Neural cell (in vitro differentiated cells): ENCODE measurements around the gene CNOT4. TPM values are rescaled to one million over a fixed set of nuclear protein-coding genes. Genes with fewer than 3 reads are reported as not detected.

ENCODE experiments used
- H2AFZ ChIP-seq: fragments of 200-600, 300-800 bp; sonication (generic), shearing (Covaris generic); 2 replicates; pipeline ENCODE4 v1.6.0; 2014; ENCODE audit warnings: low read depth, mild to moderate bottlenecking, antibody characterized with exemption, low read length, moderate library complexity
- H3F3A ChIP-seq: fragments of 200-600 bp; shearing (Covaris generic); 2 replicates; pipeline ENCODE4 v1.6.1; 2016; ENCODE audit warnings: mild to moderate bottlenecking, moderate library complexity, mixed read lengths, antibody characterized with exemption, low read length; ENCODE audit not compliant: insufficient read depth, poor library complexity, severe bottlenecking
- H3K27ac ChIP-seq: fragments of 200-600, 300-800 bp; sonication (generic), shearing (Covaris generic); 2 replicates; pipeline ENCODE4 v1.5.1; 2014; ENCODE audit warnings: mild to moderate bottlenecking, low read length, moderate library complexity
- H3K27me3 ChIP-seq: fragments of 300-800, 200-600 bp; sonication (generic), shearing (Covaris generic); 2 replicates; pipeline ENCODE4 v1.6.0; 2014; ENCODE audit warnings: mild to moderate bottlenecking, low read depth, low read length, moderate library complexity; ENCODE audit not compliant: insufficient read depth
- H3K36me3 ChIP-seq: fragments of 300-800, 200-600 bp; sonication (generic), shearing (Covaris generic); 2 replicates; pipeline ENCODE4 v1.5.1; 2014; ENCODE audit warnings: mild to moderate bottlenecking, antibody characterized with exemption, low read length, moderate library complexity; ENCODE audit not compliant: insufficient read depth
- H3K4me2 ChIP-seq: fragments of 300-800, 200-600 bp; sonication (generic), shearing (Covaris generic); 2 replicates; pipeline ENCODE4 v1.6.0; 2014; ENCODE audit warnings: mild to moderate bottlenecking, low read length
- H3K4me3 ChIP-seq: fragments of 300-800, 200-600 bp; sonication (generic), shearing (Covaris generic); 2 replicates; pipeline ENCODE4 v1.5.1; 2014; ENCODE audit warnings: mild to moderate bottlenecking, low read length, moderate library complexity
- H3K79me2 ChIP-seq: fragments of 200-600 bp; shearing (Covaris generic); replicated peaks from 2 replicates; pipeline ENCODE4 v1.6.0; 2014; ENCODE audit warnings: mild to moderate bottlenecking, low read length, moderate library complexity; ENCODE audit not compliant: insufficient read depth
- H3K9ac ChIP-seq: fragments of 300-800, 200-600 bp; sonication (generic), shearing (Covaris generic); 2 replicates; pipeline ENCODE4 v1.6.1; 2016; ENCODE audit warnings: mild to moderate bottlenecking, low read length, mixed read lengths
- H3K9me2 ChIP-seq: fragments of 200-600 bp; shearing (Covaris generic); 2 replicates; pipeline ENCODE4 v1.6.1; 2016; ENCODE audit warnings: mild to moderate bottlenecking, low read length, mixed read lengths; ENCODE audit not compliant: insufficient read depth
- H3K9me3 ChIP-seq: fragments of 200-600, 300-800 bp; sonication (generic), shearing (Covaris generic); 2 replicates; pipeline ENCODE4 v1.6.1; 2016; ENCODE audit warnings: mild to moderate bottlenecking, mixed run types, low read length, moderate library complexity, mixed read lengths
- H4K20me1 ChIP-seq: fragments of 200-600 bp; shearing (Covaris generic); 2 replicates; pipeline ENCODE4 v1.6.1; 2016; ENCODE audit warnings: mild to moderate bottlenecking, mixed run types; ENCODE audit not compliant: insufficient read depth
- EP300 ChIP-seq: fragments of 450-650 bp; conservative IDR thresholded peaks from 2 replicates; pipeline ENCODE4 v1.6.1; 2014; ENCODE audit warnings: antibody characterized with exemption, mild to moderate bottlenecking, moderate library complexity; ENCODE audit not compliant: poor library complexity, severe bottlenecking
- EZH2 ChIP-seq: fragments of 200-600, 300-800 bp; shearing (Covaris generic), sonication (generic); IDR thresholded peaks from 2 replicates; pipeline ENCODE4 v1.6.1; 2014; ENCODE audit warnings: antibody characterized with exemption, low read length, borderline replicate concordance, mild to moderate bottlenecking; ENCODE audit not compliant: insufficient read depth, poor library complexity, severe bottlenecking
- MXI1 ChIP-seq: fragments of 450-650 bp; conservative IDR thresholded peaks from 2 replicates; pipeline ENCODE4 v1.6.1; 2014; ENCODE audit warnings: antibody characterized with exemption, mild to moderate bottlenecking; ENCODE audit not compliant: poor library complexity, severe bottlenecking
- POLR2AphosphoS5 ChIP-seq: IDR thresholded peaks from 2 replicates; pipeline ENCODE4 v1.6.1; 2012
- RAD21 ChIP-seq: fragments of 450-650 bp; conservative IDR thresholded peaks from 2 replicates; pipeline ENCODE4 v1.6.1; 2014; ENCODE audit warnings: antibody characterized with exemption, mild to moderate bottlenecking, moderate library complexity
- REST ChIP-seq: IDR thresholded peaks from 2 replicates; pipeline ENCODE4 v1.6.1; 2012; ENCODE audit warnings: borderline replicate concordance
- SMC3 ChIP-seq: fragments of 450-650 bp; conservative IDR thresholded peaks from 2 replicates; pipeline ENCODE4 v1.6.1; 2014; ENCODE audit warnings: antibody characterized with exemption, mild to moderate bottlenecking, moderate library complexity; ENCODE audit not compliant: poor library complexity
- TAF1 ChIP-seq: IDR thresholded peaks from 2 replicates; pipeline ENCODE4 v1.6.1; 2012; ENCODE audit warnings: low read depth
- polyA plus RNA-seq: library from polyadenylated mRNA; depleted of rRNA; stranded (reverse); fragments of >200 nt; gene quantifications from 2 replicates; pipeline ENCODE4 v1.2.3, GENCODE V29; 2014
- TF ChIP-seq, protein P1 (sequence below): fragments of 450-650 bp; IDR thresholded peaks from 2 replicates; pipeline ENCODE4 v1.5.1; 2014; ENCODE audit warnings: antibody characterized with exemption, mild to moderate bottlenecking, moderate library complexity; ENCODE audit not compliant: poor library complexity, severe bottlenecking

CNOT4 gene
- polyA plus RNA-seq, 1 donor from 2014 or later: 6.4 TPM

- H3K9me3 ChIP-seq: no peaks in the 10 kb centered on the region
- no peak overlapping the region for H3K4me3 ChIP-seq
- no peaks in the 10 kb centered on the region for H3K9me2 ChIP-seq
- H3K4me2 ChIP-seq: no peak overlapping the region
- H3K79me2 ChIP-seq: no peaks in the 10 kb centered on the region
- H4K20me1 ChIP-seq: no peaks in the 10 kb centered on the region
- no peak overlapping the region for H3K9ac ChIP-seq
- H2AFZ ChIP-seq: no peak overlapping the region
- H3K27ac ChIP-seq: no peak overlapping the region
- TF ChIP-seq MXI1: no peak
- TF ChIP-seq TAF1: no peak
- TF ChIP-seq EZH2: no peak
- TF ChIP-seq, protein P1, sequence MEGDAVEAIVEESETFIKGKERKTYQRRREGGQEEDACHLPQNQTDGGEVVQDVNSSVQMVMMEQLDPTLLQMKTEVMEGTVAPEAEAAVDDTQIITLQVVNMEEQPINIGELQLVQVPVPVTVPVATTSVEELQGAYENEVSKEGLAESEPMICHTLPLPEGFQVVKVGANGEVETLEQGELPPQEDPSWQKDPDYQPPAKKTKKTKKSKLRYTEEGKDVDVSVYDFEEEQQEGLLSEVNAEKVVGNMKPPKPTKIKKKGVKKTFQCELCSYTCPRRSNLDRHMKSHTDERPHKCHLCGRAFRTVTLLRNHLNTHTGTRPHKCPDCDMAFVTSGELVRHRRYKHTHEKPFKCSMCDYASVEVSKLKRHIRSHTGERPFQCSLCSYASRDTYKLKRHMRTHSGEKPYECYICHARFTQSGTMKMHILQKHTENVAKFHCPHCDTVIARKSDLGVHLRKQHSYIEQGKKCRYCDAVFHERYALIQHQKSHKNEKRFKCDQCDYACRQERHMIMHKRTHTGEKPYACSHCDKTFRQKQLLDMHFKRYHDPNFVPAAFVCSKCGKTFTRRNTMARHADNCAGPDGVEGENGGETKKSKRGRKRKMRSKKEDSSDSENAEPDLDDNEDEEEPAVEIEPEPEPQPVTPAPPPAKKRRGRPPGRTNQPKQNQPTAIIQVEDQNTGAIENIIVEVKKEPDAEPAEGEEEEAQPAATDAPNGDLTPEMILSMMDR: no peak
- TF ChIP-seq REST: no peak
- no peak for TF ChIP-seq SMC3
- no peak for TF ChIP-seq RAD21
- TF ChIP-seq EP300: no peak
- no peak for TF ChIP-seq POLR2AphosphoS5
- no peaks in the 10 kb centered on the region for H3F3A ChIP-seq
- H3K36me3 ChIP-seq: no peaks in the 10 kb centered on the region
- no peaks in the 10 kb centered on the region for H3K27me3 ChIP-seq
Observed at GRCh38 chr7:135355377-135356048, 154.4 kb downstream of the CNOT4 start.

DNA sequence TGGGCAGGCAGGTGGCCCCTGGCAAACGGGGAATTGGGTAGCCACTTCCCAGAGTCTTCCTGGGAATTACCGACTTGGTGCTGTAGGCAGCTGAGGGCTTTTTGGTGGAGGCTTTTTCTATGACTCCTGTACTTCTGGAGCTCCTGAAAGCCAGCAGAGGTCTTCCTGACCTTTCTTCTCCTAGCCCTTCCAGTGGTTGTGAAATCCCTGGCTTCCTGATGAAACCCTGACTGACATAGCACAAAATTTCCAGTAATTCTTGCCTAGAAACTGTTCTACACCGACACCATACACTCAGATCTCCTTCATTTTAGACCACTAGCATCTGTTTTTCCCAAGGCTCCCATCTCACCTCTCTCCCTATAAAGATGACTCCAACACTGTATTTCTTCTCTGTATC lies 156.1 kb downstream of the CNOT4 start:
- no peaks in the 10 kb centered on the region for H3K9me2 ChIP-seq
- H4K20me1 ChIP-seq: no peaks in the 10 kb centered on the region
- no peak overlapping the region for H3K4me2 ChIP-seq
- no peak overlapping the region for H2AFZ ChIP-seq
- no peak overlapping the region for H3K27ac ChIP-seq
- TF ChIP-seq EZH2: no peak
- TF ChIP-seq, protein P1: no peak
- TF ChIP-seq REST: no peak
- no peak for TF ChIP-seq POLR2AphosphoS5
- TF ChIP-seq MXI1: no peak
- no peak for TF ChIP-seq SMC3
- TF ChIP-seq RAD21: no peak
- no peak for TF ChIP-seq EP300
- TF ChIP-seq TAF1: no peak
- H3K9me3 ChIP-seq: no peaks in the 10 kb centered on the region
- H3K36me3 ChIP-seq: no peaks in the 10 kb centered on the region
- H3F3A ChIP-seq: no peaks in the 10 kb centered on the region
- no peak overlapping the region for H3K9ac ChIP-seq
- H3K4me3 ChIP-seq: no peak overlapping the region
- H3K27me3 ChIP-seq: no peaks in the 10 kb centered on the region
- H3K79me2 ChIP-seq: no peaks in the 10 kb centered on the region
